ENCODE data around the gene HIP1.

DNA sequence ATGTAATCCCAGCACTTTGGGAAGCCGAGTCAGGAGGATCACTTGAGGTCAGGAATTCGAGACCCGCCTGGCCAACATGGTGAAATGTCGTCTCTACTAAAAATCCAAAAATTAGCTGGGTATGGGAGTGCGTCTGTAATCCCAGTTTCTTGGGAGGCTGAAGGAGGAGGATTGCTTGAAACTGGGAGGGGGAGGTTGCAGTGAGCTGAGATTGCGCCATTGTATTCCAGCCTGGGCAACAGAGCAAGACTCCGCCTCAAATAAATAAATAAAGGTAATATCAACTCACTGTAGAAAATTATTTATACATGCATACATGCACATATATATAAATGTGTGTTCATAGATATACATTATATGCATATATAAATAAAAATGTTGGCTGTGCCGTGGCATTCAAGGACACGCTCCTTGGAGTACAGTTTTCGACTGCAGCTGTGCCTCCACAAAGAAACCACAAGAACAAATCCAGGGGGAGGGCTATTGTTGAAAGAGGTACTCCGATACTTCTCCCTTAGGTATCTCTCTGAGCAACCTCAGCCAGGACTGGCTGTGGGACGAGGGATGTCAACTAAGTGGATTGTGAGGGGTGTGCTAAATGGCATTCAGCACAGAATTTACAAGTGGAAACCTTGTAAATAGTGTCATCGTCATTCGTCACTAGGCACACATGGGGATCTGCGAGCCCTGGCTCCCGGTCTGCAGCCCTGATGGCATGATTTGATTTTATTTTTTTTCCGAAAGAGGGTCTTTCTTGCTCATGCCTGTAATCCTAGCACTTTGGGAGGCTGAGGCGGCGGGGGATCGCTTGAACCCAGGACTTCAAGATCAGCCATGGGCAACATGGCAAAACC is 49.3 kb downstream of the HIP1 start:
- TF ChIP-seq CTCF (CRISPR knock-in tag; IDR thresholded peaks at IDR 0.05) (no peak), ATF3 (CRISPR knock-in tag; IDR thresholded peaks at IDR 0.05) (no peak), GLMP (CRISPR knock-in tag; IDR thresholded peaks at IDR 0.05; ENCODE audit: borderline replicate concordance) (no peak), NR2C2 (CRISPR knock-in tag; IDR thresholded peaks at IDR 0.05; ENCODE audit: borderline replicate concordance) (no peak), POLR2A (IDR thresholded peaks at IDR 0.05; ENCODE audit: insufficient read depth in 1 of 2, low read depth in 2 of 2, low read length in 2 of 2) (no peak), GPBP1L1 (CRISPR knock-in tag; IDR thresholded peaks at IDR 0.05) (no peak), ZSCAN31 (CRISPR knock-in tag; IDR thresholded peaks at IDR 0.05; ENCODE audit: low read depth) (no peak), ZNF510 (CRISPR knock-in tag; IDR thresholded peaks at IDR 0.05; ENCODE audit: low read depth) (no peak), MED1 (CRISPR knock-in tag; IDR thresholded peaks at IDR 0.05) (no peak), ZNF546 (CRISPR knock-in tag; conservative IDR thresholded peaks at IDR 0.05) (no peak), GABPA (IDR thresholded peaks at IDR 0.05; ENCODE audit: low read depth, low read length) (no peak), GABPA (CRISPR knock-in tag; IDR thresholded peaks at IDR 0.05; ENCODE audit: low read depth) (no peak), PBX3 (CRISPR knock-in tag; IDR thresholded peaks at IDR 0.05; ENCODE audit: borderline replicate concordance) (no peak), HMG20B (CRISPR knock-in tag; conservative IDR thresholded peaks at IDR 0.05) (no peak)

Data from HepG2 (cell line).